Body of pancreas (tissue), 4 donors: ENCODE results near the gene ADRB1. TPM values are rescaled to one million over a fixed set of nuclear protein-coding genes. Genes with fewer than 3 reads are reported as not detected.

Experiments
- ATAC-seq: fragments of 150-250 bp; one replicate; pipeline ENCODE4 v1.9.1; 2016
- DNase-seq, 4 donors: peaks; one replicate each; pipeline ENCODE4 v3.0.0-alpha.2; 2019
- H3K27ac ChIP-seq, 4 donors: fragments of 200-600 bp; sonication (generic); 1 replicate in 3 of 4; 2 replicates in 1 of 4; pipeline versions ENCODE4 v1.5.1 to v1.6.1; 2016 to 2019; ENCODE audit warnings: mild to moderate bottlenecking in 1 of 4, mixed read lengths in 1 of 4, moderate library complexity in 1 of 4
- H3K27me3 ChIP-seq, 2 donors: fragments of 200-600 bp; sonication (generic); one replicate each; pipeline ENCODE4 v1.6.0; 2016; ENCODE audit warnings: mild to moderate bottlenecking in 1 of 2
- H3K36me3 ChIP-seq, 2 donors: fragments of 200-600 bp; sonication (generic); replicated peaks in 1 of 2; 2 replicates each; pipeline ENCODE4 v1.5.1; 2016; ENCODE audit warnings: low read depth in 2 of 2; ENCODE audit not compliant: insufficient read depth in 1 of 2
- H3K4me1 ChIP-seq: fragments of 200-600 bp; sonication (generic); one replicate; pipeline ENCODE4 v1.6.0; 2016
- H3K4me3 ChIP-seq, 2 donors: fragments of 200-600 bp; sonication (generic); 1 replicate in 1 of 2; 2 replicates in 1 of 2; pipeline ENCODE4 v1.5.1; 2016 to 2019
- H3K9me3 ChIP-seq, 3 donors: fragments of 200-600 bp; sonication (generic); 1 replicate in 2 of 3; 2 replicates in 1 of 3; pipeline ENCODE4 v1.5.1; 2016
- POLR2A ChIP-seq, 3 donors: fragments of 450-650 bp; IDR thresholded peaks; one replicate each; pipeline ENCODE4 v1.6.1; 2016; ENCODE audit warnings: antibody characterized with exemption in 3 of 3, mild to moderate bottlenecking in 2 of 3
- WGBS, 2 donors: methylation state at CpG; one replicate each; pipeline ENCODE4 v1.1.5; 2017; 5-methylcytosine and 5-hydroxymethylcytosine counted together
- intact Hi-C: fragments of 100-400 bp; cut with DNase I; formaldehyde crosslinking; loops from one replicate; pipeline ENCODE4 v1.15.1; 2023
- total RNA-seq, 2 donors: library from RNA; depleted of rRNA; stranded (reverse); fragments of >200 nt; gene quantifications; one replicate each; pipeline ENCODE4 v1.1.0, GENCODE V29; 2016
- TF ChIP-seq, protein P1 (sequence below), 7 experiments: fragments of 450-650 bp in 4 of 7; fragments of 200-600 bp in 3 of 7; sonication (generic) in 3 of 7; IDR thresholded peaks; one replicate each; pipeline ENCODE4 v1.5.1; 2016 to 2019; ENCODE audit warnings: antibody characterized with exemption in 7 of 7

ADRB1 gene
- total RNA-seq, 2 donors from 2014 or later: 1.0 to 8.6 TPM

DNA sequence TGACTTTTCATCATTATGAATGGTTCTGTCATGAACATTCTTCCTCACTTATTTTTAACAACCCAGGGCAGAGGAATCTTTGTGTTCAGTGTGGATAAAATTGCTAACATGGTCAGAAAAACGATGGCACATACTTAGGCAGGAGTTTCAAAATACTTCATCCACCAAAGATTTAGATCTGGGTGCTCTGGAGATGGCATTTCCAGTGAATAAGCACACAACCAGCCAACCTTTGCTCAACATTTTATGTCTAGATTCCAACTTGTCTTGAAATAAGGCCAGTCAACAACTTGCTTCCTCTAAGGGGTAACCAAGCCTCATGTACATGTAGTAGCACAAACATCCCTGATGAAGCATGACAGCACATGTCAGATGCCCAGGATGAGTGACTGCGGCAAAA is 33.4 kb upstream of the ADRB1 start:
- Histone ChIP-seq H3K27ac (no peak overlapping the region), H3K4me3 (no peak overlapping the region), H3K27me3 (no peaks in the 10 kb centered on the region), H3K4me1 (no peaks in the 10 kb centered on the region), H3K36me3 (no peaks in the 10 kb centered on the region), H3K9me3 (peaks cover 0 to 5% (median 0%) of the 10 kb centered on the region in 3 donors)
- no peak for DNase-seq
- intact Hi-C loops: no loop called here
- TF ChIP-seq, protein P1, sequence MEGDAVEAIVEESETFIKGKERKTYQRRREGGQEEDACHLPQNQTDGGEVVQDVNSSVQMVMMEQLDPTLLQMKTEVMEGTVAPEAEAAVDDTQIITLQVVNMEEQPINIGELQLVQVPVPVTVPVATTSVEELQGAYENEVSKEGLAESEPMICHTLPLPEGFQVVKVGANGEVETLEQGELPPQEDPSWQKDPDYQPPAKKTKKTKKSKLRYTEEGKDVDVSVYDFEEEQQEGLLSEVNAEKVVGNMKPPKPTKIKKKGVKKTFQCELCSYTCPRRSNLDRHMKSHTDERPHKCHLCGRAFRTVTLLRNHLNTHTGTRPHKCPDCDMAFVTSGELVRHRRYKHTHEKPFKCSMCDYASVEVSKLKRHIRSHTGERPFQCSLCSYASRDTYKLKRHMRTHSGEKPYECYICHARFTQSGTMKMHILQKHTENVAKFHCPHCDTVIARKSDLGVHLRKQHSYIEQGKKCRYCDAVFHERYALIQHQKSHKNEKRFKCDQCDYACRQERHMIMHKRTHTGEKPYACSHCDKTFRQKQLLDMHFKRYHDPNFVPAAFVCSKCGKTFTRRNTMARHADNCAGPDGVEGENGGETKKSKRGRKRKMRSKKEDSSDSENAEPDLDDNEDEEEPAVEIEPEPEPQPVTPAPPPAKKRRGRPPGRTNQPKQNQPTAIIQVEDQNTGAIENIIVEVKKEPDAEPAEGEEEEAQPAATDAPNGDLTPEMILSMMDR (IDR thresholded peaks at IDR 0.05): no peak
- no peak for TF ChIP-seq POLR2A (IDR thresholded peaks at IDR 0.05)
- no peak for ATAC-seq
- 64 to 71% methylated on average over 2 of the region's 2 CpGs for WGBS, 2 donors

GRCh38 chr10:114012650-114013049 is 31.0 kb upstream of the ADRB1 start:
- 93% methylated on average over 8 of the region's 8 CpGs for WGBS, 2 donors
- H3K27me3 ChIP-seq: no peaks in the 10 kb centered on the region
- DNase-seq: no peak
- no peak overlapping the region for H3K27ac ChIP-seq
- H3K9me3 ChIP-seq: peaks cover 0 to 5% (median 0%) of the 10 kb centered on the region in 3 donors
- ATAC-seq: no peak
- H3K4me3 ChIP-seq: no peak overlapping the region
- TF ChIP-seq, protein P1 (IDR thresholded peaks at IDR 0.05): no peak
- no peak for TF ChIP-seq POLR2A (IDR thresholded peaks at IDR 0.05)
- no peaks in the 10 kb centered on the region for H3K4me1 ChIP-seq
- intact Hi-C loops: no loop called here
- no peaks in the 10 kb centered on the region for H3K36me3 ChIP-seq

DNA sequence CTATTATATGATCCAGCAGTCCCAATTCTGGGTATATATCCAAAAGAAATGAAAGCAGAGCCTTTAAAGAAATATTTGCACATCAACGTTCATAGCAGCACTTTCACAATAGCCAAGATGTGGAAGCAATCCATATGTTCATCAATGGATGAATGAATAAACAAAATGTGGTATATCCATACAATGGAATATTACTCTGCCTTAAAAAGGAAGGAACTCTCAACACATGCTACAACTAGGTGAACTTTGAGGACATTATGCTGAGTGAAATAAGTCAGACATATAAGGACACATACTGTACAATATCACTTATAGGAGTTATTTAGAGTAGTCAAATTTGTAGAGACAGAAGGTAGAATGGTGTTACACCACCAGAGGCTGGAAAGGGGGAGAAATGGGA is 28.0 kb upstream of the ADRB1 start:
- 14 to 68% methylated on average over 1 of the region's 1 CpG for WGBS, 2 donors
- DNase-seq: no peak
- Histone ChIP-seq H3K9me3 (peaks cover 0 to 5% (median 0%) of the 10 kb centered on the region in 3 donors), H3K27ac (no peak overlapping the region), H3K36me3 (no peaks in the 10 kb centered on the region), H3K4me3 (no peak overlapping the region), H3K4me1 (no peaks in the 10 kb centered on the region), H3K27me3 (no peaks in the 10 kb centered on the region)
- intact Hi-C loops: no loop called here
- no peak for TF ChIP-seq POLR2A (IDR thresholded peaks at IDR 0.05)
- TF ChIP-seq, protein P1 (IDR thresholded peaks at IDR 0.05): no peak
- no peak for ATAC-seq

- Histone ChIP-seq H3K4me1 (no peaks in the 10 kb centered on the region), H3K27ac (no peak overlapping the region), H3K27me3 (no peaks in the 10 kb centered on the region), H3K36me3 (no peaks in the 10 kb centered on the region), H3K9me3 (peaks cover 0 to 5% (median 0%) of the 10 kb centered on the region in 3 donors), H3K4me3 (no peak overlapping the region)
- no peak for ATAC-seq
- intact Hi-C loops: no loop called here
- DNase-seq: no peak
- 83 to 93% methylated on average over 6 of the region's 6 CpGs for WGBS, 2 donors
- TF ChIP-seq, protein P1 (IDR thresholded peaks at IDR 0.05): no peak
- no peak for TF ChIP-seq POLR2A (IDR thresholded peaks at IDR 0.05)
Measured at GRCh38 chr10:114017271-114017670, 26.4 kb upstream of the ADRB1 start.

- Histone ChIP-seq H3K4me3 (no peak overlapping the region), H3K27me3 (no peaks in the 10 kb centered on the region), H3K4me1 (no peaks in the 10 kb centered on the region), H3K27ac (no peak overlapping the region), H3K36me3 (no peaks in the 10 kb centered on the region), H3K9me3 (peaks cover 0 to 5% (median 0%) of the 10 kb centered on the region in 3 donors)
- intact Hi-C loops: no loop called here
- WGBS, 2 donors: 66 to 78% methylated on average over 5 of the region's 5 CpGs
- TF ChIP-seq, protein P1 (IDR thresholded peaks at IDR 0.05): no peak
- no peak for TF ChIP-seq POLR2A (IDR thresholded peaks at IDR 0.05)
- DNase-seq (no peak), ATAC-seq (no peak)
Measured at GRCh38 chr10:114017873-114018272, 25.8 kb upstream of the ADRB1 start.
